NK-92 (cell line): ENCODE data around the gene CT55.
"Not testable (repeated sequence)": the region's sequence is repeated elsewhere in the genome, so short reads cannot be mapped to it uniquely, and the experiment has no call there.

Experiments
- DNase-seq: peaks from one replicate; lab custom pipeline; 2025; ENCODE audit not compliant: unreplicated experiment; lab: John Stamatoyannopoulos, UW

Gene CT55

GRCh38 chrX:135170877-135171519, at the start of gene CT55:
Gene CT55 (minus strand): TSS chrX:135171398. CDS start chrX:135171171, 227 bp downstream.
- no peak for DNase-seq

GRCh38 chrX:135213200-135213844, 42.1 kb upstream of the CT55 start:
- DNase-seq: no peak

GRCh38 chrX:135206427-135206826, 35.2 kb upstream of the CT55 start:
- not testable (repeated sequence) for DNase-seq

GRCh38 chrX:135200297-135200696, 29.1 kb upstream of the CT55 start:
- no peak for DNase-seq

GRCh38 chrX:135194684-135195083, 23.5 kb upstream of the CT55 start:
- no peak for DNase-seq

- no peak for DNase-seq
These were observed 22.5 kb upstream of the CT55 start for GRCh38 chrX:135193740-135194139.

- no peak for DNase-seq
These were observed 20.6 kb upstream of the CT55 start for GRCh38 chrX:135191838-135192237.

- DNase-seq: no peak
These were observed 14.7 kb upstream of the CT55 start for GRCh38 chrX:135185795-135186443.

GRCh38 chrX:135178636-135179035, 7.4 kb upstream of the CT55 start:
- DNase-seq: no peak

GRCh38 chrX:135170468-135170867, 730 bp downstream of the CT55 start:
- no peak for DNase-seq

- not testable (repeated sequence) for DNase-seq
These were observed 1.7 kb downstream of the CT55 start for GRCh38 chrX:135169534-135169933.

- DNase-seq: no peak
These were observed 2.7 kb downstream of the CT55 start for GRCh38 chrX:135168486-135168885.

- DNase-seq: not testable (repeated sequence)
These were observed 16.5 kb downstream of the CT55 start for GRCh38 chrX:135154688-135155087.

- not testable (repeated sequence) for DNase-seq
These were observed 45.1 kb downstream of the CT55 start for GRCh38 chrX:135126145-135126544.

GRCh38 chrX:135120056-135120576, 51.1 kb downstream of the CT55 start, which contains the start of gene ETDB:
Gene ETDB (minus strand): TSS chrX:135120526. CDS start chrX:135119261, 1,265 bp downstream.
- not testable (repeated sequence) for DNase-seq

GRCh38 chrX:135116064-135116463, 55.1 kb downstream of the CT55 start:
- DNase-seq: not testable (repeated sequence)

- DNase-seq: no peak
These were observed 56.8 kb downstream of the CT55 start for GRCh38 chrX:135114392-135114791.

- no peak for DNase-seq
These were observed 58.5 kb downstream of the CT55 start for GRCh38 chrX:135112743-135113142.

- DNase-seq: no peak
These were observed 59.0 kb downstream of the CT55 start for GRCh38 chrX:135112096-135112729.

GRCh38 chrX:135109554-135109953, 61.6 kb downstream of the CT55 start:
- DNase-seq: no peak
